Nephron progenitor cell (in vitro differentiated cells): ENCODE results near the gene MIA2.
"Not testable (repeated sequence)": the region's sequence is repeated elsewhere in the genome, so short reads cannot be mapped to it uniquely, and the experiment has no call there.

Experiments
- DNase-seq: peaks from one replicate; pipeline ENCODE4 v3.0.0; 2021
- H3K27ac Mint-ChIP-seq: 2 replicates; pipeline ENCODE4 v1.8.0; 2021; ENCODE audit warnings: mild to moderate bottlenecking, moderate library complexity, mixed read lengths
- H3K27me3 Mint-ChIP-seq: 2 replicates; pipeline ENCODE4 v1.8.0; 2021; ENCODE audit warnings: mild to moderate bottlenecking, low read depth, mixed read lengths; ENCODE audit not compliant: poor library complexity
- H3K36me3 Mint-ChIP-seq: 2 replicates; pipeline ENCODE4 v1.8.0; 2021; ENCODE audit warnings: low read depth, mixed read lengths
- H3K4me1 Mint-ChIP-seq: 2 replicates; pipeline ENCODE4 v1.8.0; 2021; ENCODE audit warnings: mixed read lengths
- H3K4me3 Mint-ChIP-seq: 2 replicates; pipeline ENCODE4 v1.8.0; 2021; ENCODE audit warnings: mild to moderate bottlenecking, moderate library complexity, mixed read lengths
- H3K9me3 Mint-ChIP-seq: 2 replicates; pipeline ENCODE4 v1.8.0; 2021; ENCODE audit warnings: mild to moderate bottlenecking, moderate library complexity, mixed read lengths
- TF ChIP-seq, protein P1 (sequence below): fragments of 200-600 bp; sonication (generic); IDR thresholded peaks from 2 replicates; pipeline ENCODE4 v1.5.0; 2021; ENCODE audit warnings: antibody characterized with exemption

The MIA2 gene

GRCh38 chr14:39219075-39219499 is 14.6 kb upstream of the MIA2 start:
- Mint-ChIP-seq H3K27ac (no peak overlapping the region), H3K4me3 (no peak overlapping the region), H3K36me3 (no peaks in the 10 kb centered on the region), H3K9me3 (no peaks in the 10 kb centered on the region), H3K4me1 (no peaks in the 10 kb centered on the region), H3K27me3 (peaks cover 4% of the 10 kb centered on the region)
- no peak for DNase-seq
- TF ChIP-seq, protein P1, sequence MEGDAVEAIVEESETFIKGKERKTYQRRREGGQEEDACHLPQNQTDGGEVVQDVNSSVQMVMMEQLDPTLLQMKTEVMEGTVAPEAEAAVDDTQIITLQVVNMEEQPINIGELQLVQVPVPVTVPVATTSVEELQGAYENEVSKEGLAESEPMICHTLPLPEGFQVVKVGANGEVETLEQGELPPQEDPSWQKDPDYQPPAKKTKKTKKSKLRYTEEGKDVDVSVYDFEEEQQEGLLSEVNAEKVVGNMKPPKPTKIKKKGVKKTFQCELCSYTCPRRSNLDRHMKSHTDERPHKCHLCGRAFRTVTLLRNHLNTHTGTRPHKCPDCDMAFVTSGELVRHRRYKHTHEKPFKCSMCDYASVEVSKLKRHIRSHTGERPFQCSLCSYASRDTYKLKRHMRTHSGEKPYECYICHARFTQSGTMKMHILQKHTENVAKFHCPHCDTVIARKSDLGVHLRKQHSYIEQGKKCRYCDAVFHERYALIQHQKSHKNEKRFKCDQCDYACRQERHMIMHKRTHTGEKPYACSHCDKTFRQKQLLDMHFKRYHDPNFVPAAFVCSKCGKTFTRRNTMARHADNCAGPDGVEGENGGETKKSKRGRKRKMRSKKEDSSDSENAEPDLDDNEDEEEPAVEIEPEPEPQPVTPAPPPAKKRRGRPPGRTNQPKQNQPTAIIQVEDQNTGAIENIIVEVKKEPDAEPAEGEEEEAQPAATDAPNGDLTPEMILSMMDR: no peak

DNA sequence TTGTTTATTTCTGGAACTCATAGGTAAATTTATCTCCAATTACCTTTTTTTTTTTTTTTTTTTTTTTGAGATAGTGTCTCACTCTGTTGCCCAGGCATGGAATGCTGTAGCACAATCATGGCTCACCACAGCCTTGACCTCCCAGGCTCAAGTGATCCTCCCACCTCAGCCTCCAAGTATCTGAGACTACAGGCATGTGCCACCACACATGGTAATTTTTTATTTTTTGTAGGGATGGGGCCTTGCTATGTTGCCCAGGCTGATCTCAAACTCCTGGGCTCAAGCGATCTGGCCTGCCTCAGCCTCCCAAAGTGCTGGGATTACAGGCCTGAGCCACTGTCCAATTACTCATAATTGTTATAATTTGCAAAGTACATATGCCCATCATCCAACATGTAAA is 13.2 kb upstream of the MIA2 start:
- H3K4me3 Mint-ChIP-seq, H3K9me3 Mint-ChIP-seq, H3K27me3 Mint-ChIP-seq, DNase-seq, H3K36me3 Mint-ChIP-seq, H3K27ac Mint-ChIP-seq, H3K4me1 Mint-ChIP-seq: not testable (repeated sequence)

DNA sequence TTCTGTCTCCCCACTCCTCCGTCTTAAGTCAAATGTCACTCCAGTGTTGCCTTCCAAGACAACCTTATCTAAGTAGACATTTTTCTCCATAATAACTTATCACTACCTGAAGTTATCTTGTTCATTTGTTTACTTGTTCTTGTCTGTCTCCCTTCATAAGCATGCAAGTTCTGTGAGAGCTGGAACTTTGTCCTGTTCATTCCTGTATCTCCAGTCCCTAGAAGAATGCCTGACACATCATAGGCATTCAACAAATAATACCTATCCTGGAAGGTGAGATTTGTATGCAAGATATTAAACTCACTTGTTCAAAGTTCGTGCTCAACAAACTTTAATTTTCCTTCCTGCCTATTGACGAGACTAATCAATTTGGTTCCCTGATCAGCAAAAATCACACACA is 5.7 kb upstream of the MIA2 start:
- Mint-ChIP-seq H3K9me3 (no peaks in the 10 kb centered on the region), H3K4me3 (no peak overlapping the region), H3K36me3 (no peaks in the 10 kb centered on the region), H3K27me3 (peaks cover 5% of the 10 kb centered on the region), H3K27ac (peak overlapping the region; percentile 4), H3K4me1 (no peaks in the 10 kb centered on the region)
- TF ChIP-seq, protein P1: no peak
- DNase-seq: no peak

GRCh38 chr14:39228509-39229221 is 5.0 kb upstream of the MIA2 start:
- TF ChIP-seq, protein P1: no peak
- DNase-seq: no peak
- H3K27me3 Mint-ChIP-seq: peaks cover 5% of the 10 kb centered on the region
- no peaks in the 10 kb centered on the region for H3K36me3 Mint-ChIP-seq
- no peak overlapping the region for H3K27ac Mint-ChIP-seq
- H3K9me3 Mint-ChIP-seq: no peaks in the 10 kb centered on the region
- no peaks in the 10 kb centered on the region for H3K4me1 Mint-ChIP-seq
- H3K4me3 Mint-ChIP-seq: no peak overlapping the region

GRCh38 chr14:39229222-39229543 is 4.5 kb upstream of the MIA2 start:
- no peaks in the 10 kb centered on the region for H3K9me3 Mint-ChIP-seq
- DNase-seq: no peak

GRCh38 chr14:39229601-39230110 is 4.1 kb upstream of the MIA2 start:
- Mint-ChIP-seq H3K36me3 (no peaks in the 10 kb centered on the region), H3K9me3 (no peaks in the 10 kb centered on the region), H3K27me3 (peaks cover 5% of the 10 kb centered on the region), H3K4me3 (no peak overlapping the region), H3K4me1 (no peaks in the 10 kb centered on the region), H3K27ac (no peak overlapping the region)
- TF ChIP-seq, protein P1: no peak
- DNase-seq: no peak

More at GRCh38 chr14:39229222-39229543, 4.5 kb upstream of the MIA2 start:
- H3K4me3 Mint-ChIP-seq: no peak overlapping the region
- H3K27ac Mint-ChIP-seq: no peak overlapping the region
- TF ChIP-seq, protein P1: no peak
- no peaks in the 10 kb centered on the region for H3K36me3 Mint-ChIP-seq
- no peaks in the 10 kb centered on the region for H3K4me1 Mint-ChIP-seq
- H3K27me3 Mint-ChIP-seq: peaks cover 5% of the 10 kb centered on the region
